Esophagus squamous epithelium (tissue), 5 donors: ENCODE results near the gene NVL. TPM values are rescaled to one million over a fixed set of nuclear protein-coding genes. Genes with fewer than 3 reads are reported as not detected.
"Not testable (repeated sequence)": the region's sequence is repeated elsewhere in the genome, so short reads cannot be mapped to it uniquely, and the experiment has no call there.

Source experiments
- DNase-seq: peaks from one replicate; lab custom pipeline; 2025; lab: John Stamatoyannopoulos, UW
- H3K27ac ChIP-seq, 4 donors: fragments of 200-600 bp; sonication (generic); one replicate each; pipeline ENCODE4 v1.5.1; 2016 to 2019; ENCODE audit warnings: mild to moderate bottlenecking in 1 of 4
- H3K27me3 ChIP-seq, 4 donors: fragments of 200-600 bp; sonication (generic); 1 replicate in 3 of 4; 2 replicates in 1 of 4; pipeline versions ENCODE4 v1.5.1 to v1.6.0; 2017 to 2021; ENCODE audit warnings: antibody characterized with exemption in 1 of 4
- H3K36me3 ChIP-seq, 3 donors: fragments of 200-600 bp; sonication (generic); one replicate each; pipeline ENCODE4 v1.5.1; 2016 to 2019
- H3K4me1 ChIP-seq, 3 donors: fragments of 200-600 bp; sonication (generic); one replicate each; pipeline ENCODE4 v1.5.1; 2017 to 2019
- H3K4me3 ChIP-seq, 4 donors: fragments of 200-600 bp; sonication (generic); 1 replicate in 3 of 4; 2 replicates in 1 of 4; pipeline ENCODE4 v1.5.1; 2016 to 2019; ENCODE audit warnings: mild to moderate bottlenecking in 2 of 4, moderate library complexity in 1 of 4
- H3K9me3 ChIP-seq, 3 donors: fragments of 200-600 bp; sonication (generic); one replicate each; pipeline ENCODE4 v1.5.1; 2016 to 2019
- POLR2A ChIP-seq, 4 donors: fragments of 450-650 bp; IDR thresholded peaks; one replicate each; pipeline ENCODE4 v1.6.1; 2017; ENCODE audit warnings: antibody characterized with exemption in 4 of 4, mild to moderate bottlenecking in 4 of 4, moderate library complexity in 3 of 4
- WGBS, 2 donors: methylation state at CpG; one replicate each; pipeline ENCODE4 v1.1.5; 2018; 5-methylcytosine and 5-hydroxymethylcytosine counted together
- intact Hi-C: fragments of 100-400 bp; cut with DNase I; formaldehyde crosslinking; loops from one replicate; pipeline ENCODE4 v1.15.0; 2022
- total RNA-seq, 4 donors: library from RNA; depleted of rRNA; stranded (reverse); fragments of >200 nt; gene quantifications; one replicate each; pipeline ENCODE4 v1.1.0, GENCODE V29; 2016
- TF ChIP-seq, protein P1 (sequence below), 6 experiments: fragments of 450-650 bp in 4 of 6; fragments of 200-600 bp in 2 of 6; sonication (generic) in 2 of 6; IDR thresholded peaks; one replicate each; pipeline ENCODE4 v1.5.1; 2016 to 2019; ENCODE audit warnings: antibody characterized with exemption in 6 of 6, mild to moderate bottlenecking in 4 of 6, moderate library complexity in 4 of 6
- donor health status: DM: yes; HTN: yes; CAD: no.

Gene NVL
- total RNA-seq, 4 donors from 2014 or later = 10.5 to 27.7 (median 22.0) TPM

- no peak for DNase-seq
- H3K36me3 ChIP-seq = no peaks in the 10 kb centered on the region
- H3K9me3 ChIP-seq = peaks cover 0 to 21% (median 17%) of the 10 kb centered on the region in 3 donors
- no peak overlapping the region for H3K27ac ChIP-seq
- 34 to 53% methylated on average over 3 of the region's 3 CpGs for WGBS, 2 donors
- no peak for TF ChIP-seq POLR2A (IDR thresholded peaks at IDR 0.05)
- intact Hi-C loops = no loop called here
- H3K4me3 ChIP-seq = no peak overlapping the region
- H3K4me1 ChIP-seq = peaks cover 0 to 7% (median 0%) of the 10 kb centered on the region in 3 donors
- peaks cover 0 to 12% (median 0%) of the 10 kb centered on the region in 4 donors for H3K27me3 ChIP-seq
These were observed 13.7 kb upstream of the NVL start for GRCh38 chr1:224343679-224344078.

DNA sequence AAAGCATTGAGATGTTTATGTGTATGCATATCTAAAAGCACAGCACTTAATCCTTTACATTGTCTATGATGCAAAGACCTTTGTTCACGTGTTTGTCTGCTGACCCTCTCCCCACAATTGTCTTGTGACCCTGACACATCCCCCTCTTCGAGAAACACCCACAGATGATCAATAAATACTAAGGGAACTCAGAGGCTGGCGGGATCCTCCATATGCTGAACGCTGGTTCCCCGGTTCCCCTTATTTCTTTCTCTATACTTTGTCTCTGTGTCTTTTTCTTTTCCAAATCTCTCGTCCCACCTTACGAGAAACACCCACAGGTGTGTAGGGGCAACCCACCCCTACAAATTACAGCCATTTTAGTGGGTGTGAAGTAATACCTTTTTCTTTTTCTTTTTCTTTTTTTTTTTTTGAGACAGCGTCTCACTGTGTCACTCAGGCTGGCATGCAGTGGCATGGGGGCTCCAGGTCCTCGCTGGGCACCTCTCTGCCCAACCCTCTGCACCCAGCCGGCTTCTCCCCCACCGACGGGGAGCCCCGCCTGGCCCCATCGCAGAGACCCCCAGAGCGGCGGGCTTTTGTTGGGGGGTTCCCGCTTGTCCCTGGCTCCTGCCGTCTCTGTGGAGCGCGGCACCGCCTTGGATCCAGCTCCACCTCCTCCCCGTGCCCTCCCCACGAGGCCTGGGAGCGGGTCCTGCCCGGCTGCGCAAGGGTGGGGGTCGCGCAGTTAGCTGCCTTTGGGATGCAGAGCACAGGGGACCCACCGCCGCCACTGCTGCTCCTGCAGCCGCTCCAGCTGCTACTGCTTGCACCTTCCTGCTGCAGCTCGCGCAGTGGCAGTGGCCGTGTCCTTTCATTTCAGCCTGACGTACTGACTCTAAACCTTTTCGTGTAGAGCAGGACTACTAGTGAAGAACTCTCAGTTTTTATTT lies 10.7 kb upstream of the NVL start:
- H3K36me3 ChIP-seq, H3K27ac ChIP-seq, DNase-seq, intact Hi-C loops, H3K4me1 ChIP-seq: not testable (repeated sequence)
- peaks cover 0 to 12% (median 0%) of the 10 kb centered on the region in 4 donors for H3K27me3 ChIP-seq
- H3K4me3 ChIP-seq = peak overlapping the region; percentile 30 to 68 (median 48)
- peaks cover 0 to 21% (median 17%) of the 10 kb centered on the region in 3 donors for H3K9me3 ChIP-seq
- WGBS, 2 donors = 6 to 24% methylated on average over 13 to 14 of the region's 36 CpGs

- Histone ChIP-seq H3K9me3 (peaks cover 0 to 19% (median 13%) of the 10 kb centered on the region in 3 donors), H3K27me3 (peaks cover 0 to 12% (median 0%) of the 10 kb centered on the region in 4 donors), H3K27ac (no peak overlapping the region), H3K4me3 (no peak overlapping the region), H3K4me1 (peaks cover 0 to 7% (median 0%) of the 10 kb centered on the region in 3 donors), H3K36me3 (no peaks in the 10 kb centered on the region)
- DNase-seq = no peak
- intact Hi-C loops = loop anchor here (10.0 kb wide), 1 partner anchor 225 kb away; the partner anchor contains the start of gene FBXO28
- WGBS, 2 donors = 56 to 100% methylated on average over 1 to 4 of the region's 4 CpGs
- TF ChIP-seq, protein P1, sequence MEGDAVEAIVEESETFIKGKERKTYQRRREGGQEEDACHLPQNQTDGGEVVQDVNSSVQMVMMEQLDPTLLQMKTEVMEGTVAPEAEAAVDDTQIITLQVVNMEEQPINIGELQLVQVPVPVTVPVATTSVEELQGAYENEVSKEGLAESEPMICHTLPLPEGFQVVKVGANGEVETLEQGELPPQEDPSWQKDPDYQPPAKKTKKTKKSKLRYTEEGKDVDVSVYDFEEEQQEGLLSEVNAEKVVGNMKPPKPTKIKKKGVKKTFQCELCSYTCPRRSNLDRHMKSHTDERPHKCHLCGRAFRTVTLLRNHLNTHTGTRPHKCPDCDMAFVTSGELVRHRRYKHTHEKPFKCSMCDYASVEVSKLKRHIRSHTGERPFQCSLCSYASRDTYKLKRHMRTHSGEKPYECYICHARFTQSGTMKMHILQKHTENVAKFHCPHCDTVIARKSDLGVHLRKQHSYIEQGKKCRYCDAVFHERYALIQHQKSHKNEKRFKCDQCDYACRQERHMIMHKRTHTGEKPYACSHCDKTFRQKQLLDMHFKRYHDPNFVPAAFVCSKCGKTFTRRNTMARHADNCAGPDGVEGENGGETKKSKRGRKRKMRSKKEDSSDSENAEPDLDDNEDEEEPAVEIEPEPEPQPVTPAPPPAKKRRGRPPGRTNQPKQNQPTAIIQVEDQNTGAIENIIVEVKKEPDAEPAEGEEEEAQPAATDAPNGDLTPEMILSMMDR (IDR thresholded peaks at IDR 0.05) = no peak
- no peak for TF ChIP-seq POLR2A (IDR thresholded peaks at IDR 0.05)
These were observed 9.6 kb upstream of the NVL start for GRCh38 chr1:224339442-224340033.

DNA sequence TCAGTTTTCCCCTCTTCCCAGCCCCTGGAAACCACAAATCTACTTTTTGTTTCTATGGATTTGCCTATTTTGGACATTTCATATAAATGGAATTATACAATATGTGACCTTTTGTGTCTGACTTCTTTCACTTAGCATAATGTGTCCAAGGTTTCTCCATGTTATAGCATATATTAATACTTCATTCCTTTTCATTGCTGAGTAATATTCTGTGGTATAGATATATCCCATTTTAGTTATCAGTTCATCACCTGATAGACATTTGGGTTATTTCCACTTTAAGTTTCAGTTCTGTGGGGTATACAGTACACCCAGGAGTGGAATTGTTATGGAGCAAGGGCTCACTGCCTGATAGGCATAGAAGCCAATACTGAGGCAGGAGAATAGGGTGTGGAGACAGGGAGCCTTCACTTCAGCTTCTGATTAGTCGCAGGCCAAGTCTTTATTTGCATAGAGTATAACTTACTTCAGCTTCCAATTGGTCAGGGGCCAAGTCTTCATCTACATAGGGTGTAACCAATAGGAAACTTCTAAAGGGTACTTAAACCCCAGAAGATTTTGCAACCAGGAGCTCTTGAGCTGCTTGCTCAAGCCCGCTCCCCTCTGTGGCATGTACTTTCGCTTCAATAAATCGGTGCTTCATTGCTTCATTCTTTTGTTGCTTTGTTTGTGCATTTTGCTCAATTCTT lies 8.3 kb upstream of the NVL start:
- DNase-seq = no peak
- WGBS, 2 donors = 79 to 82% methylated on average over 4 of the region's 4 CpGs
- intact Hi-C loops = loop anchor here (10.0 kb wide), 1 partner anchor 223 kb away; the partner anchor contains the start of gene FBXO28
- Histone ChIP-seq H3K9me3 (peaks cover 0 to 6% (median under 1%) of the 10 kb centered on the region in 3 donors), H3K4me1 (peaks cover 0 to 7% (median 0%) of the 10 kb centered on the region in 3 donors), H3K27me3 (peaks cover 0 to 12% (median 0%) of the 10 kb centered on the region in 4 donors), H3K4me3 (no peak overlapping the region), H3K36me3 (no peaks in the 10 kb centered on the region), H3K27ac (no peak overlapping the region)
- TF ChIP-seq POLR2A (IDR thresholded peaks at IDR 0.05) = no peak
- TF ChIP-seq, protein P1 (IDR thresholded peaks at IDR 0.05) = no peak

DNA sequence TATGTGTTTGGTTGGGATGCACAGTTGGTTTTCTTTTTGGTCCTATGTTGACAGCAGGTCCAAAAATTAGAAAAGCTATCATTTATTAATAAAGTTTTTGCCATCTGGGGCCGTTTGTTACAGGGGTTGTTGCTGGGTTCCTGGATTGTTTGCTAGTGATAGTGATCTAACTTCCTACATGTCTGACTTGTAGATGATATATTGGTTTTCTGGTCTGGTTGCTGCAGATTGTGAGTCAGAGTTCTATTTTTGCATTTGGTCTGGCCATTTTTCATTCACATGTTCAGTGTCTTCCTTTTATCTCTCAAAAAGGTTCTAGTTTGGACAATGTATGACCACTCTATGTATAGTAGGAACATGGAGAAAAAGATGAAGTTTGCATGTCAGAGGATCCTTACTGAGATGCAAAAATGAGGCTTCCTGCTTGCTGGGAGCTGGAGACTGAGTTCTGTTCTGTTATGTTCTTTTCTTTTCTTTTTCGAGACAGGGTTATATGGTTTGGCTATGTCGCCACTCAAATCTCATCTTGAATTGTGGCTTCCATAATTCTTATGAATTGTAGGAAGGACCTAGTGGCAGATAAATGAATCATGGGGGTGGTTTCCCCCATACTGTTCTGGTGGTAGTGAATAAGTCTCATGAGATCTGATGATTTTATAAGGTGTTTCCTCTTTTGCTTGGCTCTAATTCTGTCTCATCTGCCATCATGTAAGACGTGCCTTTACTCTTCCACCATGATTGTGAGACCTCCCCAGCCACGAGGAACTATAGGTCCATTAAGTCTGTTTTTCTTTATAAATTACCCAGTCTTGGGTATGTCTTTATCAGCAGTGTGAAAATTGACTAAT lies 4.2 kb upstream of the NVL start:
- Histone ChIP-seq H3K9me3 (no peaks in the 10 kb centered on the region), H3K36me3 (no peaks in the 10 kb centered on the region), H3K27me3 (peaks cover 0 to 4% (median 0%) of the 10 kb centered on the region in 4 donors), H3K27ac (no peak overlapping the region), H3K4me1 (peaks cover 4 to 19% (median 8%) of the 10 kb centered on the region in 3 donors), H3K4me3 (no peak overlapping the region)
- DNase-seq = no peak
- intact Hi-C loops = loop anchor here (10.0 kb wide), 1 partner anchor 219 kb away; the partner anchor contains the start of gene FBXO28
- WGBS, 2 donors = 32 to 43% methylated on average over 5 of the region's 5 CpGs
- TF ChIP-seq, protein P1 (IDR thresholded peaks at IDR 0.05) = no peak
- TF ChIP-seq POLR2A (IDR thresholded peaks at IDR 0.05) = no peak
